Fibroblast of pulmonary artery (primary cell): ENCODE measurements around the gene JARID2.

Experiments
- DNase-seq: peaks from one replicate; pipeline ENCODE4 v3.0.0-alpha.2; 2010; ENCODE audit warnings: low read depth
- H3K4me3 ChIP-seq: replicated peaks from 2 replicates; pipeline ENCODE4 v1.5.1; 2011; ENCODE audit warnings: low read depth, mild to moderate bottlenecking, control low read depth, low read length, moderate library complexity
- CTCF ChIP-seq: IDR thresholded peaks from 2 replicates; pipeline ENCODE4 v1.5.1; 2011; ENCODE audit warnings: mild to moderate bottlenecking, control low read depth, low read length, inconsistent platforms; ENCODE audit errors: missing control alignments

JARID2 gene

GRCh38 chr6:15245361-15246216 lies at the start of gene JARID2:
TSS of gene JARID2 (plus strand) at chr6:15246069. CDS start at chr6:15246540, 471 bp downstream.
- no peak for TF ChIP-seq CTCF
- peak; percentile 99 for DNase-seq

GRCh38 chr6:15200087-15200486 lies 45.8 kb upstream of the JARID2 start:
- no peak for DNase-seq
- no peak overlapping the region for H3K4me3 ChIP-seq
- TF ChIP-seq CTCF, result no peak

More at GRCh38 chr6:15245361-15246216, at the start of gene JARID2:
- H3K4me3 ChIP-seq, result peak within 1 kb of the TSS; percentile 60

GRCh38 chr6:15205321-15205720 lies 40.5 kb upstream of the JARID2 start:
- H3K4me3 ChIP-seq, result no peak overlapping the region
- DNase-seq, result no peak
- TF ChIP-seq CTCF, result no peak

GRCh38 chr6:15206887-15207286 lies 39.0 kb upstream of the JARID2 start:
- no peak for TF ChIP-seq CTCF
- no peak overlapping the region for H3K4me3 ChIP-seq
- DNase-seq, result no peak

- peak; percentile 4 for DNase-seq
- H3K4me3 ChIP-seq, result no peak overlapping the region
- TF ChIP-seq CTCF, result no peak
These were observed 37.9 kb upstream of the JARID2 start for GRCh38 chr6:15207923-15208322.

- no peak overlapping the region for H3K4me3 ChIP-seq
- no peak for DNase-seq
- no peak for TF ChIP-seq CTCF
These were observed 31.9 kb upstream of the JARID2 start for GRCh38 chr6:15213838-15214400.
